ENCODE data around the gene AICDA. TPM values are rescaled to one million over a fixed set of nuclear protein-coding genes. Genes with fewer than 3 reads are reported as not detected.
"Not testable (repeated sequence)": the region's sequence is repeated elsewhere in the genome, so short reads cannot be mapped to it uniquely, and the experiment has no call there.

Gene AICDA
- total RNA-seq, 1 donor from 2014 or later = not detected

- H3K4me3 ChIP-seq (ENCODE audit: low read depth, low read length) = no peak overlapping the region
- TF ChIP-seq CTCF (conservative IDR thresholded peaks at IDR 0.05; ENCODE audit: low read depth, low read length) = peak; percentile 24
- DNase-seq (ENCODE audit: low read depth) = no peak
These were observed 21.7 kb downstream of the AICDA start for GRCh38 chr12:8590842-8591545.

GRCh38 chr12:8589679-8590078 lies 23.0 kb downstream of the AICDA start:
- H3K4me3 ChIP-seq (ENCODE audit: low read depth, low read length) = no peak overlapping the region
- TF ChIP-seq CTCF (conservative IDR thresholded peaks at IDR 0.05; ENCODE audit: low read depth, low read length) = no peak
- no peak for DNase-seq (ENCODE audit: low read depth)

- DNase-seq (ENCODE audit: low read depth) = not testable (repeated sequence)
These were observed 28.2 kb downstream of the AICDA start for GRCh38 chr12:8584478-8584877.

GRCh38 chr12:8584004-8584403 lies 28.7 kb downstream of the AICDA start:
- DNase-seq (ENCODE audit: low read depth) = no peak
- no peak overlapping the region for H3K4me3 ChIP-seq (ENCODE audit: low read depth, low read length)
- TF ChIP-seq CTCF (conservative IDR thresholded peaks at IDR 0.05; ENCODE audit: low read depth, low read length) = no peak

More at GRCh38 chr12:8584478-8584877, 28.2 kb downstream of the AICDA start:
- not testable (repeated sequence) for H3K4me3 ChIP-seq (ENCODE audit: low read depth, low read length)

- no peak overlapping the region for H3K4me3 ChIP-seq (ENCODE audit: low read depth, low read length)
- TF ChIP-seq CTCF (conservative IDR thresholded peaks at IDR 0.05; ENCODE audit: low read depth, low read length) = no peak
- DNase-seq (ENCODE audit: low read depth) = no peak
These were observed 31.4 kb downstream of the AICDA start for GRCh38 chr12:8581098-8581784.

GRCh38 chr12:8577879-8578278 lies 34.8 kb downstream of the AICDA start:
- DNase-seq (ENCODE audit: low read depth) = no peak
- H3K4me3 ChIP-seq (ENCODE audit: low read depth, low read length) = no peak overlapping the region
- no peak for TF ChIP-seq CTCF (conservative IDR thresholded peaks at IDR 0.05; ENCODE audit: low read depth, low read length)

- no peak overlapping the region for H3K4me3 ChIP-seq (ENCODE audit: low read depth, low read length)
- no peak for DNase-seq (ENCODE audit: low read depth)
- no peak for TF ChIP-seq CTCF (conservative IDR thresholded peaks at IDR 0.05; ENCODE audit: low read depth, low read length)
These were observed 40.2 kb downstream of the AICDA start for GRCh38 chr12:8572507-8572906.
